ENCODE data around the gene POT1.

Gene POT1

DNA sequence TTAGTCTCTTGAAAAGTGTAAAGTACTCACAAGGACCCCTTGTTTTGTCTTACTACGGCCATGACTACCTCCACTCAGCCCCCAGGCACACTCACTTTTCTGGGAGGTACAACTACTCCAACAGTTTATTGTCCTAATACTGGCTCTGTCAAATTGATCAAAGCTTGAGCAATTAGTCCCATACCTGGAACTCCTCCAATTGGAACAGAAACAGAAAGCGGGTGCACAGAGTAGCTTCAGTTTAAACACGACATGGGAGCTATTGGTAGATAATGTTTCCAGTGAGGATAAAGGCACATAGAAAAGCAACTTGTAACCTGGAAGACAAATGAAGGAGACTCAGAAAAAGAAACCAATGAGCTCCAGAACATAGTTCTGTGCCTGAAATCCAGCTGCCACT, 156.3 kb downstream of the POT1 start:
- DNase-seq (ENCODE audit: low read depth in 2 of 2), result no peak
